HG02798 (cell line): Measurements from ENCODE around the gene HSD17B1.
"Not testable (repeated sequence)": the region's sequence is repeated elsewhere in the genome, so short reads cannot be mapped to it uniquely, and the experiment has no call there.

Source experiments
- ATAC-seq: cut with Tn5 transposase; IDR thresholded peaks from one replicate; pipeline ENCODE4 v1.9.1; 2021; ENCODE audit warnings: mild to moderate bottlenecking; ENCODE audit not compliant: unreplicated experiment, poor library complexity

The HSD17B1 gene

DNA sequence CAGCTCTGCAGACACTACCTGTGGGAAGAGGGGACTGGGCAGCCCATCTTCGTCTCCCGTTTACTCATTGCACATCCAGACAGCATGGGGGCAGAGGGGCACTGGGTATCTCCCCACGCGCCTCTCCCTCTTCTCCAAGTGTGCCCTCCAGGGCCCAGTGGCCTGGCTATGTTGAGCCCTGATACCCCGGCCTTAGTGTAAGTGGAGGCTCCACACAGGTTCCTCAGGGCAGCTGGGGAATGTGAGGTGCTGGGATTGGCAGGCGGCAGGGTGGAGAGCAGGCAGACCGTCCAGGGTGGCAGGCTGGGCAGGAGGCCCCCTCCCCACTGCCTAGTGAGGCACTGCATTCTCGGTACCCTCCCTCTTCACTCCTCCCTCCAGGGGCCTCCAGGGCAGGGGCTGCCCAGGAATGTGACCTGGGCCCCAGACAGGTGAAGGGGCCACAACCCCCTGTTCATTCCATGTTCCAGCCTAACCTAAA is 29.9 kb upstream of the HSD17B1 start:
- ATAC-seq: no peak

DNA sequence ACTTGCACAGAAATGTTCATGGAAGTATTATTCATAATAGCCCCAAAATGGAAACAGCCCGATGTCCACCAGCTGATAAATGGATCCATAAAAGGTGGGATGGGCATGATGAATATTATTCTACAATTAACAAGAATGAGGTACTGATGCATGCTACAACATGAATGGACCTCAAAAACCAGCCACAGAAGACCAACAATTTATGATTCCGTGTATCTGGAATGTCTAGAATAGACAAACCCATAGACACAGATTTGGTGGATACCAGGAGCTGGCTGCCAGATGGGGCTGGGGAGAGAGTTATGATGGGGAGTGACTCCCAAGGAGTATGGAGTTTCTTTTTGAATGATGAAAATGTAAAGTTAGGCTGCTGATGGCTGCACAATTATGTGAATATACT is 27.5 kb upstream of the HSD17B1 start:
- ATAC-seq: no peak

DNA sequence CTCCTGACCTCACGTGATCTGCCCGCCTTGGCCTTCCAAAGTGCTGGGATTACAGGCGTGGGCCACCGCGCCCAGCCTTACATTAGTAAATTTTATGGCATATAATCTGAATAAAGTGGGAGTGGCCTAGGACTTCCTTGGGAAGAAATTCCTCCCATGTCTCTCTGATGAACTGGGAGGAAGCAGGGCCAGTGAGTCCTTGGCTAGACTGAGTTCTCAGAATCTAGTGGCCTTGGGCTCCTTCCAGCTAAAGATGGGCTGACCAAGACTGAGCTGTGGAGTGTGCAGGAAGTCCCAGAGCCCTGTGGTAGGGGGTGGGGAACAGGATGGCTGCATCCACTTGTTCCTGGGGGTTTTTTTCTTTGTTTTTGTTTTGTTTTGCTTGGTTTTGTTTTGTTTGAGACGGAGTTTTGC is 26.7 kb upstream of the HSD17B1 start:
- no peak for ATAC-seq

DNA sequence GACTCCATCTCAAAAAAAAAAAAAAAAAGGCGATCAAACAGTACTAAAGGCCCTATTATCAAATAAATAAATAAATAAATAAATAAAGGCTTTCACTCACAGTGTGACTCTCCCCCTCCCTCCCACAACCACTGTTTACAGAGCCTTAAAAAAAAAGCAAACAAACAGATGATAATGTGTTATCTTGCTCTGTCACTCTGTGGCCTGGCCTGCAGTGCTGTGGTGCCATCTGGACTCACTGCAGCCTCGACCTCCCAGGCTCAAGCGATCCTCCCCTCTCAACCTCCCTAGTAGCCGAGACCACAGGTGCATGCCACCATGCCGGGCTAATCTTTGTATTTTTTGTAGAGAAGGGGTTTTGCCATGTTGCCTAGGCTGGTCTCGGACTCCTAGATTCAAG is 24.8 kb upstream of the HSD17B1 start:
- ATAC-seq: no peak

DNA sequence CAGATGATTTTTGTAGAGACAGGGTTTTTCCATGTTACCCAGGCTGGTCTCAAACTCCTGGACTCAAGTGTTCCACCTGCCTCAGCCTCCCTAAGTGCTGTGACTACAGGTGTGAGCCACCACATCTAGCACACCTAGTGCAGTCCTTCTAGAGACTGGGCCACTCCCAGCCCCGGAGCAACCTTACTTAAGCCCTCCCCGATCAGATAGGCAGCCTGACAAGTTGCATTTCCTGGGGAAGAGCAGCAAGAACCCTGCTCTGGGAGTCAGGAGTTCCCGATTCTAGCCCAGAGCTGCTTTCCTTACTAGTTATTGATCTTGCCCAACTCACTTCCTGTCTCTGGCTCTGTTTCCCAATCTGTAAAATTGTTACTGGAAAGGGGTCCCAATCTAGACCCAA is 23.7 kb upstream of the HSD17B1 start:
- ATAC-seq: no peak

DNA sequence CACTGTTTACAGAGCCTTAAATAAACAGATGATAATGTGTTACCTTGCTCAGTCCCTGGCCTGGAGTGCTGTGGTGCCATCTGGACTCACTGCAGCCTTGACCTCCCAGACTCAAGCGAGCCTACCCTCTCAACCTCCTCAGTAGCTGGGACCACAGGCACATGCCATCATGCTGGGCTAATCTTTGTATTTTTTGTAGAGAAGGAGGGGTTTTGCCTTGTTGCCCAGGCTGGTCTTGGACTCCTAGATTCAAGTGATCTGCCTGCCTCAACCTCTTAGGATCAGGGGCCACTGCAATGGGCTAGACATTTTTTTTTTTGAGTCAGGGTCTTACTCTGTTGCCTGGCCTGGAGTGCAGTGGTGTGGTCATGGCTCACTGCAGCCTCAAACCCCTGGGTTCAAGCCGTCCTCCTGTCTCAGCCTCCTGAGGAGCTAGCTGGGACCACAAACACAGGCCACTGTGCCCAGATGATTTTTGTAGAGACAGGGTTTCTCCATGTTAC is 21.7 kb upstream of the HSD17B1 start:
- ATAC-seq: no peak

DNA sequence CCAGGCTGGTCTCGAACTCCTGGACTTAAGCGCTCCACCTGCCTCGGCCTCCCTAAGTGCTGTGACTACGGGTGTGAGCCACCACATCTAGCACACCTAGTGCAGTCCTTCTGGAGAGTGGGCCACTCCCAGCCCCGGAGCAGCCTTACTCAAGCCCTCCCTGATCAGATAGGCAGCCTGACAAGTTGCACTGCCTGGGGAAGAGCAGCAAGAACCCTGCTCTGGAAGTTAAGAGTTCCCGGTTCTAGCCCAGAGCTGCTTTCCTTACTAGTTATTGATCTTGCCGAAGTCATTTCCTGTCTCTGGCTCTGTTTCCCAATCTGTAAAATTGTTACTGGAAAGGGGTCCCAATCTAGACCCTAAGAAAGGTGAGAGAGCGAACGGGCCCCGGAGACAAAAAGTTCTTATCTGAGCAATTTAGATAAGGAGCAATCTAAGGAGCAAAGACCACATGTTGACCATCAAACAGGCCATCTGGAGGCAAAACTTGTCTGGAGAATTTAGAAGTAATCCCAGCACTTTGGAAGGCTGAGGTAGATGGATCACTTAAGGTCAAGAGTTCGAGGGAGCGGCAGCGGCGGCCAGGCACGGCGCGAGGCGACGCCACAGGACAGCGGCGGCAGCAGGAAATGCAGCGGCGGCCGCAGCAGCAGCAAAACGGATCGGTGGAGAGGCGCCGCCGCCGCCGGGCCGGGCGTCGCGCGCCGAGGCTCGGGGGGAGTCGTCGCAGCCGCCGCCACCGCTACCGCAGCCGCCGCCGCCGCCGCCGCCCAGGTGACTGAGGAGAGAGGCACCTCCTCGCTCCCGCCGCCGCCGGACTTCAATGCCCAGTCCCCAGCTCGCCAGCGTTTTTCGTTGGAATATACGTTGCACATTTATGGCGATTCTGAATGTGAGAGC is 21.0 kb upstream of the HSD17B1 start:
- ATAC-seq: no peak

DNA sequence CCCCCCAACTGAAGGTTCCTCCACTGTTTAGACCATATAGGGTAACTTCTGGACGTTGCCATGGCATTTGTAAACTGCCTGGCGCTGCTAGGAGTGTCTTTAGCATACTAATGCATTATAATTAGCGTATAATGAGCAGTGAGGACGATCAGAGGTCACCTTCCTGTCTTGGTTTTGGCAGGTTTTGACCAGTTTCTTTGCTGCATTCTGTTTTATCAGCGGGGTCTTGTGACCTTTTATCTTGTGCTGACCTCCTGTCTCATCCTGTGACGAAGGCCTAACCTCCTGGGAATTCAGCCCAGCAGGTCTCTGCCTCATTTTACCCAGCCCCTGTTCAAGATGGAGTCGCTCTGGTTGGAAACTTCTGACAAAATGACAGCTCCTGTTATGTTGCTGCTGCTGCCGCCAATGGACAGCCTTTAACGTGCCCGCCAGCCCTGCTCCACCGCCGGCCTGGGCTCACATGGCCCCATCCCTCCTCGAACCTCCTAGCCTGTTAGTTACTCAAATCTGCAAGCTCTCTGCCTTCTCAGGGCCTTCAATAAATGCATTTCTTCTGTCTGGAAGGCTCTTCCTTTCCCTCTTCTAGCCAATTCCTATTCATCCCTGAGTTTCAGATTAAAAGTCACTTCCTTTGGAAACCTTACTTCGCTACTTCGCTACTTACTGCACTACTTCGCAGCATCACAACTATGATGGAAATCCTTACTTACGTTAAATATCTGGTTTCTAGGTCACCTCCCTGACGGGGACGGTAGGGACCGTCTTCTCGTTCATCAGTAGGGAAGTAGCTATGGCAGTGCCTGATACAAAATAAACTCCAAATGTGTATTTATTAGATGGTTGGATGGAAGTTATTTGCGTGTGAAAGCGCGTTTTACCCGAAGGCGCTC is 17.3 kb upstream of the HSD17B1 start:
- no peak for ATAC-seq

DNA sequence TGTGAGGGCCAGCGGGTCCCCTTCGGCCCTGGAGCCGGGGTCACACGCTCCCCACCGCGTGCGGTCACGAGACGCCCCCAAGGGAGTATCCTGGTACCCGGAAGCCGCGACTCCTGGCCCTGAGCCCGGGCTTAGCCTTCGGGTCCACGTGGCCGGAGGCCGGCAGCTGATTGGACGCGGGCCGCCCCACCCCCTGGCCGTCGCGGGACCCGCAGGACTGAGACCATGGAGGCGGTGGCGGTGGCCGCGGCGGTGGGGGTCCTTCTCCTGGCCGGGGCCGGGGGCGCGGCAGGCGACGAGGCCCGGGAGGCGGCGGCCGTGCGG is 16.7 kb upstream of the HSD17B1 start, which contains the start of gene NAGLU:
NAGLU (plus strand) TSS at position 194 of the 324 bp plus-strand sequence; CDS start at position 226, 32 bp downstream.
- ATAC-seq: peak; percentile 94

DNA sequence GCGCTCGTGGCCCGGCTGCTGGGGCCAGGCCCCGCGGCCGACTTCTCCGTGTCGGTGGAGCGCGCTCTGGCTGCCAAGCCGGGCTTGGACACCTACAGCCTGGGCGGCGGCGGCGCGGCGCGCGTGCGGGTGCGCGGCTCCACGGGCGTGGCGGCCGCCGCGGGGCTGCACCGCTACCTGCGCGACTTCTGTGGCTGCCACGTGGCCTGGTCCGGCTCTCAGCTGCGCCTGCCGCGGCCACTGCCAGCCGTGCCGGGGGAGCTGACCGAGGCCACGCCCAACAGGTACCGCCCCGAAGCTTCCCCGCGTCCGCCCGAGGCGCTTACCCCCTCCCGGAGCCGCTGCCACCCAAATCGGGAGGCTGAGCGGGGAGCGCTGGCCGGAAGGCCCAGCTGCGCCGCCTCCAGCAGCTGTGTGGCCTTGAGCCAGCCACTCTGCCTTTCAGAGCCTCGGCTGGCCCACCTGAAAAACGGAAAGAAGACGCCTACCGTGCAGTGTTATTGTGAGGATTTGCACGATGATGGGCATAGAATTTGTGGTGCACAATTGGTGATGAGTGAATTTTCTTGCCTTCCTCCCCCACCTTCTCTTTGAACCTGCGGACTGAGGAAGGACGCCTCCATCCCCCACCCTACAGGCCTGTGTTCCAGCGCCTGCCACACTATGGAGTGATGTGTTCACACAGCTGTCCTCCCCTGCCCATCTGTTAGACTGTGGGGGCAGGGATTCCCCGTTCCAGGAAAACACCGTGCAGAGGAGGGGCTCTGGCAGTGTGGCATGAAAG is 16.2 kb upstream of the HSD17B1 start:
- ATAC-seq: peak; percentile 73

DNA sequence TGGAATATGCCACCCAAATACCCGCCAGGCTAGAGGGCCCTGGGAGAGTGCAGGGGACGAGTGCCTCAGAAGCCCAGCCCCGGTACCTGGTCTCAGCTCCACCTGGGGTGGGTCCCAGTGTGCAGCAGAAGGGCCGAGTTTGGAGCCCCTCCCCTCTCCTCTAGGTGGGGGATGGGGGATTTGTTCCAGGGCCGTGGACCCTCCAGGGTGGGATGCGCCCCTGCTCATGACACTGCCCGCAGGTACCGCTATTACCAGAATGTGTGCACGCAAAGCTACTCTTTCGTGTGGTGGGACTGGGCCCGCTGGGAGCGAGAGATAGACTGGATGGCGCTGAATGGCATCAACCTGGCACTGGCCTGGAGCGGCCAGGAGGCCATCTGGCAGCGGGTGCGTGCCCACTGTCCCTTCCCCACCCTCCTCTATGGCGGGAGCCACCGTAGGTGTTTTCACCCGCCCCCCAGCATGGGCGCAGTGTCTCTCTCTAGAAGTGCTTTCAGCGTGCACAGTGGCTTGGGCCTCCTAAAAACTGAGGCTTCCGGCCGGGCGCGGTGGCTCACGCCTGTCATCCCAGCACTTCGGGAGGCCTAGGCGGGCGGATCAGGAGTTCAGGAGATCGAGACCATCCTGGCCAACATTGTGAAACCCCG is 15.4 kb upstream of the HSD17B1 start:
- no peak for ATAC-seq

DNA sequence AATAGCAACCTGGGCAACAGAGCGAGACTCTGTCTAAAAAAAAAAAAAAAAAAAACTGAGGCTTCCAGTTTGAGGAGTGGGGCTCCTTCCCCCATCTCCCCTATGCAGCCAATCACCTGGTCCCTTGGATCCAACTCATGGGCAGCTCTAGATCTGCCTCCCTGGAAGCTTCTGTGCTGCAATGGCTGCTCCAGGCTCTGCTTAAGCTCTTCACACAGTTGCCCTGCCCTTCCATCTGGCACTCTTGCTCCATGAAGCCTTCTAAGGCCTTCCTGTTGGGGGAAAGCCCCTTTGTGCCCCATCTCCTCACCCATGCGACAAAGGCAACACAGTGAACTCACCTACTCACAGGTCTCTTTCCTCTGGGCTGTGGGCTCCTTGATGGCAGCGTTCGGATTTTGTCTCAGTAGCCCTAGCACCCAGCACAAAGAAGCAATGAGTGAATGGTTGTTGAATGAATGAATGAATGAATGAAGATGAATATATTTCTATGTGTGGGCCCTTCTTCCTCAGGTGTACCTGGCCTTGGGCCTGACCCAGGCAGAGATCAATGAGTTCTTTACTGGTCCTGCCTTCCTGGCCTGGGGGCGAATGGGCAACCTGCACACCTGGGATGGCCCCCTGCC is 14.8 kb upstream of the HSD17B1 start:
- no peak for ATAC-seq

DNA sequence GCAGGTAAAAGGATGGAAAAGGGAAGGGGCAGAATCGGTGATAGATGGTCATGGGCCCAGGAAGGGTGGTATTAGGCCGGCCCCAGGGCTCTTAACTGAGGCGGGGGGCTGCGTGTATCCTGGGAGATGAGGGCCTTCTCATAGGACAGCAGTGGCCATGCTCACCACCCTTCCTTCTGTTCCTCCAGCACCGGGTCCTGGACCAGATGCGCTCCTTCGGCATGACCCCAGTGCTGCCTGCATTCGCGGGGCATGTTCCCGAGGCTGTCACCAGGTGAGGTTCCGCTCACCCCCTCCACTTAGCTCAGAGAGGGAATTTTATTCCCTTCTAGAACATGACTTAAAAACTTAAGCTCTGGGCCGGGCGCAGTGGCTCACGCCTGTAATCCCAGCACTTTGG is 14.2 kb upstream of the HSD17B1 start:
- ATAC-seq: no peak

DNA sequence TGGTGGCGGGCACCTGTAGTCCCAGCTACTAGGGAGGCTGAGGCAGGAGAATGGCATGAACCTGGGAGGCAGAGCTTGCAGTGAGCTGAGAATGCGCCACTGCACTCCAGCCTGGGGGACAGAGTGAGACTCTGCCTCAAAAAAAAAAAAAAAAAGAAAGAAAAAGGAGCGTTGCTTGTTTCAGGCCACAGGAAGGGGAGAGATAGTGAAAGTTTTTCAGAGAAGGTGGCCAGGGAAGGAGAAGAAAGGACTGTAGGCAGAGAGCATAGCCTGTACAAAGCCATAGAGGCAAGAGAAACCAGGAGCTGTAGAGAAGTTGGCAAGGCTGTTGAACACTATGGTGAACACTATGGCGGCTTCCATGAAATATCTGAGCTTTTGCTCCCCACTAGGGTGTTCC is 12.2 kb upstream of the HSD17B1 start:
- not testable (repeated sequence) for ATAC-seq

DNA sequence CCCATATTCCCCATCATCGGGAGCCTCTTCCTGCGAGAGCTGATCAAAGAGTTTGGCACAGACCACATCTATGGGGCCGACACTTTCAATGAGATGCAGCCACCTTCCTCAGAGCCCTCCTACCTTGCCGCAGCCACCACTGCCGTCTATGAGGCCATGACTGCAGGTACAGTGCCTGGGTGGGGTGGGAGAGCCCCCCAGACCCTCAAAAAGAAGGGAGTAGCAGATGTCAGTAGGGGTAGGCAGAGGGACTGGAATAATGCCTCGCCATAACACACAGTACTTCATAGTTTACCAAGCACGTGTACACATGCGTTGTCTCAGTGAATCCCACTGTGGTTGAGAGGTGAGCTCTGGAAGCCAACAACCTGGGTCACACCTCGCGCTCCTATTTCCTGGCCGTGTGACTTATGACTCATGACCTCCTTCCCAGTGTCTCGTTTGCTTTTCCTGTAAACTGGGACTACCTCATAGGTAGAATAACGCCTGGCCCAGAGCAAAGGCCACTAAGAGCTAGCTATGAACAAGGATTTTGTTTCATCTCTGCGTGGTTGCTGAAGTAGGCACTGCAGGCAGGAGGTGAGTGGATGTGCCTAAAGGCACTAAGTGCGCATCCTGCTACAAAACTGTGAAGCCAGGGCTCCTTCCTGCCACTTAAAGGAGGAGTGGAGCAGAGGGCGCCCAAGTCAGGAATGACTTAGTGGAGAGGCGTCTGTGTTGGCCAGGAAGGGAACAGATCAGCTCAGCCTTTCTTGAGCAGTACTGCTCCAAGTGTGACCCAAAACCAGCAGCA is 11.5 kb upstream of the HSD17B1 start:
- ATAC-seq: no peak

DNA sequence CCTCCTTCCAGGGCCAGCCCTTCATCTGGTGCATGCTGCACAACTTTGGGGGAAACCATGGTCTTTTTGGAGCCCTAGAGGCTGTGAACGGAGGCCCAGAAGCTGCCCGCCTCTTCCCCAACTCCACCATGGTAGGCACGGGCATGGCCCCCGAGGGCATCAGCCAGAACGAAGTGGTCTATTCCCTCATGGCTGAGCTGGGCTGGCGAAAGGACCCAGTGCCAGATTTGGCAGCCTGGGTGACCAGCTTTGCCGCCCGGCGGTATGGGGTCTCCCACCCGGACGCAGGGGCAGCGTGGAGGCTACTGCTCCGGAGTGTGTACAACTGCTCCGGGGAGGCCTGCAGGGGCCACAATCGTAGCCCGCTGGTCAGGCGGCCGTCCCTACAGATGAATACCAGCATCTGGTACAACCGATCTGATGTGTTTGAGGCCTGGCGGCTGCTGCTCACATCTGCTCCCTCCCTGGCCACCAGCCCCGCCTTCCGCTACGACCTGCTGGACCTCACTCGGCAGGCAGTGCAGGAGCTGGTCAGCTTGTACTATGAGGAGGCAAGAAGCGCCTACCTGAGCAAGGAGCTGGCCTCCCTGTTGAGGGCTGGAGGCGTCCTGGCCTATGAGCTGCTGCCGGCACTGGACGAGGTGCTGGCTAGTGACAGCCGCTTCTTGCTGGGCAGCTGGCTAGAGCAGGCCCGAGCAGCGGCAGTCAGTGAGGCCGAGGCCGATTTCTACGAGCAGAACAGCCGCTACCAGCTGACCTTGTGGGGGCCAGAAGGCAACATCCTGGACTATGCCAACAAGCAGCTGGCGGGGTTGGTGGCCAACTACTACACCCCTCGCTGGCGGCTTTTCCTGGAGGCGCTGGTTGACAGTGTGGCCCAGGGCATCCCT is 9.3 kb upstream of the HSD17B1 start:
- ATAC-seq: no peak

DNA sequence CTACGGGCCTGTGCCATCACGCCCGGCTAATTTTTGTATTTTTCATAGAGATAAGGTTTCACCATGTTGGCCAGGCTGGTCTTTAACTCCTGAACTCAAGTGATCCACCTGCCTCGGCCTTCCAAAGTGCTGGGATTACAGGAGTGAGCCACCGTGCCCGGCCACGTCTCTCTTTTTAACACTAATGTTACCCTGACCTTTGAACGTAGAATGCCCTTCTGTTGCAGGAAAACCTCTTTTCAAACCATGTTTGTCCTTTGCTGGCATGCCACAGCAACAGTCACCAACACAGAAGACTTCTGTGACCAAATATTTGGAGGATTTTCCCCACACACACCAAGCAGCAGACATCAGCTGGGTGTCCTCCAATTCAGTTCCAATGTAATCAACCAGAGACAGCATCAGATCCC is 7.8 kb upstream of the HSD17B1 start:
- ATAC-seq: no peak
